ENCODE results near the gene BAG5. TPM values are rescaled to one million over a fixed set of nuclear protein-coding genes. Genes with fewer than 3 reads are reported as not detected.
"Not testable (repeated sequence)": the region's sequence is repeated elsewhere in the genome, so short reads cannot be mapped to it uniquely, and the experiment has no call there.

BAG5 gene
- total RNA-seq, 1 experiment from 2014 or later = 29.2 TPM

- Mint-ChIP-seq H3K36me3 (no peaks in the 10 kb centered on the region), H3K9me3 (no peaks in the 10 kb centered on the region), H3K4me1 (peaks cover 3% of the 10 kb centered on the region), H3K4me3 (no peak overlapping the region), H3K27me3 (ENCODE audit: low read depth) (no peaks in the 10 kb centered on the region), H3K27ac (no peak overlapping the region; the same call in 1 of the 2 replicates)
- ChIA-PET POLR2A (no interaction called here), CTCF (interaction anchor here (0.6 to 12.2 kb wide), 5 partner anchors 8 to 119 kb away, joined by 3 to 455 read pairs (median 7); no protein-coding TSS in a partner anchor)
- TF ChIP-seq TEAD1 (CRISPR knock-in tag; IDR thresholded peaks at IDR 0.05) = no peak
- TF ChIP-seq ZNF121 (CRISPR knock-in tag; IDR thresholded peaks at IDR 0.05) = 0 out of 2 replicates have a peak, but pooled peaks have one; percentile 37
- peak; percentile 15 for ATAC-seq
- no peak for DNase-seq (ENCODE audit: low spot score)
Measured at GRCh38 chr14:103512701-103513611, 49.5 kb downstream of the BAG5 start.

DNA sequence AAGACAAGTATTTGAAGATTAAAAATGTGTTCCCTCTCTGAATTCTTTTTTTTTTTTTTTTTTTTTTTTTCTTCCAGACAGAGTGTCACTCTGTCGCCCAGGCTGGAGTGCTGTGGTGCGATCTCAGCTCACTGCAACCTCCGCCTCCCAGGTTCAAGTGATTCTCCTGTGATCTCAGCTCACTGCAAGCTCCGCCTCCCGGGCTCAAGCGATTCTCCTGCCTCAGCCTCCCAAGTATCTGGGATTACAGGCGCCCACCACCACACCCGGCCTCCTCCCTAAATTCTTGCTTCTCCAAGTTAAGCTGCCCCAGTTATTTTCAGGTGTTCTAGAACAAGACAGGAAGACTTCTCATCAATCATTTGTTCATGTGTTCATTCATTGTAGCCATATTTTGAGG is 50.3 kb downstream of the BAG5 start:
- not testable (repeated sequence) for H3K27me3 Mint-ChIP-seq (ENCODE audit: low read depth); H3K27ac Mint-ChIP-seq; ATAC-seq; H3K9me3 Mint-ChIP-seq; H3K4me1 Mint-ChIP-seq; H3K4me3 Mint-ChIP-seq; H3K36me3 Mint-ChIP-seq; DNase-seq (ENCODE audit: low spot score)
- CTCF ChIA-PET = interaction anchor here (0.6 to 1.9 kb wide), 4 partner anchors 9 to 119 kb away, joined by 3 to 8 read pairs (median 5); no protein-coding TSS in a partner anchor
- POLR2A ChIA-PET = interaction anchor here (0.6 kb wide), 1 partner anchor 44 kb away, joined by 5 read pairs; no protein-coding TSS in a partner anchor

GRCh38 chr14:103510724-103511693 is 51.4 kb downstream of the BAG5 start:
- H3K27ac Mint-ChIP-seq = no peak overlapping the region
- ChIA-PET CTCF (interaction anchor here (0.7 to 2.9 kb wide), 10 partner anchors 8 to 436 kb away, joined by 3 to 16 read pairs (median 6); partner anchors contain the start of genes CKB and TRMT61A), POLR2A (no interaction called here)
- ATAC-seq = peak; percentile 57
- H3K9me3 Mint-ChIP-seq = no peaks in the 10 kb centered on the region
- H3K4me3 Mint-ChIP-seq = no peak overlapping the region
- H3K27me3 Mint-ChIP-seq (ENCODE audit: low read depth) = no peaks in the 10 kb centered on the region
- H3K36me3 Mint-ChIP-seq = no peaks in the 10 kb centered on the region; the same call in 1 of the 2 replicates
- no peaks in the 10 kb centered on the region for H3K4me1 Mint-ChIP-seq
- peak; percentile 37 for DNase-seq (ENCODE audit: low spot score)
- no peak for TF ChIP-seq OVOL2 (CRISPR knock-in tag; IDR thresholded peaks at IDR 0.05; ENCODE audit: borderline replicate concordance)
- no peak for TF ChIP-seq CREB1 (CRISPR knock-in tag; IDR thresholded peaks at IDR 0.05)
- no peak for TF ChIP-seq ZNF671 (CRISPR knock-in tag; IDR thresholded peaks at IDR 0.05)
- no peak for TF ChIP-seq ATF2 (CRISPR knock-in tag; IDR thresholded peaks at IDR 0.05; ENCODE audit: borderline replicate concordance, low read depth)
- TF ChIP-seq ZBTB21 (CRISPR knock-in tag; IDR thresholded peaks at IDR 0.05; ENCODE audit: borderline replicate concordance) = no peak
- no peak for TF ChIP-seq ESRRA (CRISPR knock-in tag; IDR thresholded peaks at IDR 0.05; ENCODE audit: borderline replicate concordance)
- TF ChIP-seq, protein P1, sequence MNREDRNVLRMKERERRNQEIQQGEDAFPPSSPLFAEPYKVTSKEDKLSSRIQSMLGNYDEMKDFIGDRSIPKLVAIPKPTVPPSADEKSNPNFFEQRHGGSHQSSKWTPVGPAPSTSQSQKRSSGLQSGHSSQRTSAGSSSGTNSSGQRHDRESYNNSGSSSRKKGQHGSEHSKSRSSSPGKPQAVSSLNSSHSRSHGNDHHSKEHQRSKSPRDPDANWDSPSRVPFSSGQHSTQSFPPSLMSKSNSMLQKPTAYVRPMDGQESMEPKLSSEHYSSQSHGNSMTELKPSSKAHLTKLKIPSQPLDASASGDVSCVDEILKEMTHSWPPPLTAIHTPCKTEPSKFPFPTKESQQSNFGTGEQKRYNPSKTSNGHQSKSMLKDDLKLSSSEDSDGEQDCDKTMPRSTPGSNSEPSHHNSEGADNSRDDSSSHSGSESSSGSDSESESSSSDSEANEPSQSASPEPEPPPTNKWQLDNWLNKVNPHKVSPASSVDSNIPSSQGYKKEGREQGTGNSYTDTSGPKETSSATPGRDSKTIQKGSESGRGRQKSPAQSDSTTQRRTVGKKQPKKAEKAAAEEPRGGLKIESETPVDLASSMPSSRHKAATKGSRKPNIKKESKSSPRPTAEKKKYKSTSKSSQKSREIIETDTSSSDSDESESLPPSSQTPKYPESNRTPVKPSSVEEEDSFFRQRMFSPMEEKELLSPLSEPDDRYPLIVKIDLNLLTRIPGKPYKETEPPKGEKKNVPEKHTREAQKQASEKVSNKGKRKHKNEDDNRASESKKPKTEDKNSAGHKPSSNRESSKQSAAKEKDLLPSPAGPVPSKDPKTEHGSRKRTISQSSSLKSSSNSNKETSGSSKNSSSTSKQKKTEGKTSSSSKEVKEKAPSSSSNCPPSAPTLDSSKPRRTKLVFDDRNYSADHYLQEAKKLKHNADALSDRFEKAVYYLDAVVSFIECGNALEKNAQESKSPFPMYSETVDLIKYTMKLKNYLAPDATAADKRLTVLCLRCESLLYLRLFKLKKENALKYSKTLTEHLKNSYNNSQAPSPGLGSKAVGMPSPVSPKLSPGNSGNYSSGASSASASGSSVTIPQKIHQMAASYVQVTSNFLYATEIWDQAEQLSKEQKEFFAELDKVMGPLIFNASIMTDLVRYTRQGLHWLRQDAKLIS (CRISPR knock-in tag; IDR thresholded peaks at IDR 0.05; ENCODE audit: borderline replicate concordance) = no peak
- no peak for TF ChIP-seq ZNF317 (CRISPR knock-in tag; IDR thresholded peaks at IDR 0.05; ENCODE audit: borderline replicate concordance, low read depth)
- TF ChIP-seq, protein P2, sequence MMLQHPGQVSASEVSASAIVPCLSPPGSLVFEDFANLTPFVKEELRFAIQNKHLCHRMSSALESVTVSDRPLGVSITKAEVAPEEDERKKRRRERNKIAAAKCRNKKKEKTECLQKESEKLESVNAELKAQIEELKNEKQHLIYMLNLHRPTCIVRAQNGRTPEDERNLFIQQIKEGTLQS (CRISPR knock-in tag; conservative IDR thresholded peaks at IDR 0.05) = no peak
- no peak for TF ChIP-seq IRF1 (CRISPR knock-in tag; IDR thresholded peaks at IDR 0.05)
- TF ChIP-seq, protein P3, sequence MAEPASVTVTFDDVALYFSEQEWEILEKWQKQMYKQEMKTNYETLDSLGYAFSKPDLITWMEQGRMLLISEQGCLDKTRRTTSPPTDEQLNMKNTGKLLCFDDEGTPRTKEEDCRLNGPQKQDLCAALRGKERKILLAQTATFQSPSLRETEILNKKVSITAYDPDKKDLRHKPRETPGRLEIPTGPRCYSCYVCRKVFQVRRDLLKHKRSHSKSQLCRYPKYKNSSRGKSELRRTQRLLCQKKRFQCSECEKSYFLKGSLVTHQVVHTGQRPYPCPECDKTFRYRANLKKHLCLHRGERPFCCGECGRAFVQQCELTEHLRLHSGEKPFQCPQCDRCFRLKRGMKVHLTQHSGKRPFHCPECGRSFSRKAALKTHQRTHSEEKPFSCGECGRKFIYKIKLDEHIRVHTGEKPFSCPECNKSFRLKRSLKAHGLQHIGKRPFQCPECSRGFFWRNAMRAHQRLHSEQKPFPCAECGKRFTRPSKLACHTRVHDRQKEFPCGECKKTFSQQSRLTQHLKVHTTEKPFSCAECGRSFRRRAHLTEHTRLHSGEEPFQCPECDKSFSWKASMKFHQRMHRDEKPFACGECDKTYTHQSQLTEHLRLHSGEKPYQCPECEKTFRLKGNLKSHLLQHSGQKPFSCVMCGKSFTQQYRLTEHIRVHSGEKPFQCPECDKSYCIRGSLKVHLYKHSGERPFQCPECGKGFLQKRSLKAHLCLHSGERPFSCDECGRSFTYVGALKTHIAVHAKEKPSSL (CRISPR knock-in tag; conservative IDR thresholded peaks at IDR 0.05) = no peak
- no peak for TF ChIP-seq ZNF281 (CRISPR knock-in tag; IDR thresholded peaks at IDR 0.05)

Measured in WTC11 (cell line).